ENCODE results near the gene FCER2.

The FCER2 gene

DNA sequence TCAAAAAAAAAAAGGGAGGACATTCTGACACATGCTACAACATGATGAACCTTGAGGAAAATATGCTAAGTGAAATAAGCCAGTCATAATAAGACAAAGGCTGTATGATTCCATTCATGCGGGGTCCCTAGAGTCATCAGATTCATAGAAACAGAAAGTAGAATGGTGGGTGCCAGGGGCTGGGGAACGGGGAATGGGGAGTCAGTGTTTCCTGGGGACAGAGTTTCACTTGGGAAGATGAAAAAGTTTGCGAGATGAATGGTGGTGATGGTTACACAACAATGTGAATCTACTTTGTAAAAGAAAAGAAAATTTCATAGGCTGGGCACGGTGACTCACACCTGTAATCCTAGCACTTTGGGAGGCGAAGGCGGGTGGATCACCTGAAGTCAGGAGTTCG lies 36.1 kb upstream of the FCER2 start:
- TF ChIP-seq REST (IDR thresholded peaks at IDR 0.05; ENCODE audit: insufficient read depth in 1 of 2, low read depth in 2 of 2, low read length in 2 of 2) (no peak), TAF1 (IDR thresholded peaks at IDR 0.05; ENCODE audit: borderline replicate concordance, insufficient read depth, low read length) (no peak), SIN3A (IDR thresholded peaks at IDR 0.05; ENCODE audit: borderline replicate concordance, insufficient read depth, low read length) (no peak), POLR2AphosphoS5 (IDR thresholded peaks at IDR 0.05; ENCODE audit: low read depth, low read length) (no peak)

- TF ChIP-seq SIN3A (IDR thresholded peaks at IDR 0.05; ENCODE audit: borderline replicate concordance, insufficient read depth, low read length), result no peak
- no peak for TF ChIP-seq REST (IDR thresholded peaks at IDR 0.05; ENCODE audit: insufficient read depth in 1 of 2, low read depth in 2 of 2, low read length in 2 of 2)
- no peak for TF ChIP-seq POLR2AphosphoS5 (IDR thresholded peaks at IDR 0.05; ENCODE audit: low read depth, low read length)
- no peak for TF ChIP-seq TAF1 (IDR thresholded peaks at IDR 0.05; ENCODE audit: borderline replicate concordance, insufficient read depth, low read length)
Observed at GRCh38 chr19:7737215-7737614, 35.3 kb upstream of the FCER2 start.

DNA sequence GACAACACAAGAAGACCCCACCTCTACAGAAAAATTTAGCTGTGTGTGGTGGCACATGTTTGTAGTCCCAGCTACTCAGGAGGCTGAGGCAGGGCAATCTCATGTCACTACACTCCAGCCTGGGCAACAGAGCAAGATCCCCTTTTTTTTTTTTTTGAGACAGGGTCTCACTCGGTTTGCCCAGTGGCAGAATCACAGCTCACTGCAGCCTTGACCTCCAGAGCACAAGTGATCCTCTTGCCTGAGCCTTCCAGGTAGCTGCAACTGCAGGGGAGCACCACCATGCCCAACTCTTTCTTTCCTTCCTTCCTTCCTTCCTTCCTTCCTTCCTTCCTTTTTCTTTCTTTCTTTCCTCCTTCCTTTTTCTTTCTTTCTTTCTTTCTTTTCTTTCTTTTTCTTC lies 34.2 kb upstream of the FCER2 start:
- TF ChIP-seq REST (IDR thresholded peaks at IDR 0.05; ENCODE audit: insufficient read depth in 1 of 2, low read depth in 2 of 2, low read length in 2 of 2), result no peak
- TF ChIP-seq FOXP2 (optimal IDR thresholded peaks at IDR 0.05; ENCODE audit: borderline replicate concordance, extremely low read depth, extremely low read length, insufficient read depth), result no peak
- TF ChIP-seq TAF1 (IDR thresholded peaks at IDR 0.05; ENCODE audit: borderline replicate concordance, insufficient read depth, low read length), result no peak
- TF ChIP-seq POLR2AphosphoS5 (IDR thresholded peaks at IDR 0.05; ENCODE audit: low read depth, low read length), result no peak
- TF ChIP-seq SIN3A (IDR thresholded peaks at IDR 0.05; ENCODE audit: borderline replicate concordance, insufficient read depth, low read length), result no peak

- no peak for TF ChIP-seq FOXP2 (optimal IDR thresholded peaks at IDR 0.05; ENCODE audit: borderline replicate concordance, extremely low read depth, extremely low read length, insufficient read depth)
- no peak for TF ChIP-seq TAF1 (IDR thresholded peaks at IDR 0.05; ENCODE audit: borderline replicate concordance, insufficient read depth, low read length)
- no peak for TF ChIP-seq REST (IDR thresholded peaks at IDR 0.05; ENCODE audit: insufficient read depth in 1 of 2, low read depth in 2 of 2, low read length in 2 of 2)
- no peak for TF ChIP-seq POLR2AphosphoS5 (IDR thresholded peaks at IDR 0.05; ENCODE audit: low read depth, low read length)
- TF ChIP-seq SIN3A (IDR thresholded peaks at IDR 0.05; ENCODE audit: borderline replicate concordance, insufficient read depth, low read length), result no peak
Observed at GRCh38 chr19:7734220-7735203, 32.6 kb upstream of the FCER2 start.

Measured in PFSK-1 (cell line).